TTC549 (cell line): ENCODE measurements around the gene PPP2R1A.

ENCODE experiments used
- FAIRE-seq: peaks from 2 replicates; lab custom pipeline; 2012; peaks lifted over from hg19 to GRCh38; lab: Jason Lieb, UNC

Gene PPP2R1A

GRCh38 chr19:52189735-52190486 lies at the start of gene PPP2R1A:
TSS of gene PPP2R1A (plus strand) at chr19:52190052. CDS start at chr19:52190097, 45 bp downstream.
- FAIRE-seq, result peak; percentile 99

- FAIRE-seq, result no peak
Measured at GRCh38 chr19:52141203-52141602, 48.6 kb upstream of the PPP2R1A start.

- no peak for FAIRE-seq
Measured at GRCh38 chr19:52142001-52142595, 47.8 kb upstream of the PPP2R1A start.

- no peak for FAIRE-seq
Measured at GRCh38 chr19:52148256-52148655, 41.6 kb upstream of the PPP2R1A start.

GRCh38 chr19:52155596-52156359 lies 34.1 kb upstream of the PPP2R1A start:
- no peak for FAIRE-seq

GRCh38 chr19:52170304-52170703 lies 19.5 kb upstream of the PPP2R1A start:
- no peak for FAIRE-seq

GRCh38 chr19:52170863-52171320 lies 19.0 kb upstream of the PPP2R1A start:
- FAIRE-seq, result no peak

- FAIRE-seq, result no peak
Measured at GRCh38 chr19:52171321-52172169, 18.3 kb upstream of the PPP2R1A start, which contains the start of gene ZNF836. TSS of gene ZNF836 (minus strand) at chr19:52171621. CDS start at chr19:52168072, 3,549 bp downstream.

GRCh38 chr19:52172347-52172746 lies 17.5 kb upstream of the PPP2R1A start:
- FAIRE-seq, result no peak

- no peak for FAIRE-seq
Measured at GRCh38 chr19:52176574-52176973, 13.3 kb upstream of the PPP2R1A start.

GRCh38 chr19:52187407-52187806 lies 2.4 kb upstream of the PPP2R1A start:
- FAIRE-seq, result no peak

- FAIRE-seq, result no peak
Measured at GRCh38 chr19:52188822-52189734, 774 bp upstream of the PPP2R1A start.

GRCh38 chr19:52190487-52191293 lies 838 bp downstream of the PPP2R1A start:
- no peak for FAIRE-seq

- no peak for FAIRE-seq
Measured at GRCh38 chr19:52191389-52191788, 1.5 kb downstream of the PPP2R1A start.

GRCh38 chr19:52191951-52192350 lies 2.1 kb downstream of the PPP2R1A start:
- FAIRE-seq, result no peak

- FAIRE-seq, result no peak
Measured at GRCh38 chr19:52196256-52196967, 6.6 kb downstream of the PPP2R1A start.

GRCh38 chr19:52197964-52198363 lies 8.1 kb downstream of the PPP2R1A start:
- no peak for FAIRE-seq

GRCh38 chr19:52198678-52199077 lies 8.8 kb downstream of the PPP2R1A start:
- FAIRE-seq, result no peak

- no peak for FAIRE-seq
Measured at GRCh38 chr19:52200044-52200443, 10.2 kb downstream of the PPP2R1A start.
